GM23338 (cell line): ENCODE results near the gene NAMPT. TPM values are rescaled to one million over a fixed set of nuclear protein-coding genes. Genes with fewer than 3 reads are reported as not detected.

Source experiments
- ATAC-seq: fragments of 200-7000 bp; cut with Tn5 transposase; 3 replicates; pipeline ENCODE4 v1.9.1; 2020
- DNase-seq: peaks from one replicate; pipeline ENCODE4 v3.0.0-alpha.2; 2015; ENCODE audit warnings: low spot score
- H2AFZ ChIP-seq: fragments of 200-600 bp; sonication (generic); 2 replicates; pipeline ENCODE4 v1.8.0; 2016; ENCODE audit warnings: antibody characterized with exemption, mild to moderate bottlenecking, moderate library complexity
- H3F3A ChIP-seq: fragments of 200-600 bp; sonication (generic); replicated peaks from 2 replicates; pipeline ENCODE4 v1.8.0; 2017; ENCODE audit warnings: antibody characterized with exemption, mixed run types, low read depth
- H3K27ac ChIP-seq: fragments of 200-600 bp; sonication (generic); 2 replicates; pipeline ENCODE4 v1.6.1; 2016; ENCODE audit warnings: low read depth
- H3K27me3 ChIP-seq: fragments of 200-600 bp; sonication (generic); 2 replicates; pipeline ENCODE4 v1.8.0; 2016; ENCODE audit warnings: mild to moderate bottlenecking, mixed run types, moderate library complexity; ENCODE audit not compliant: insufficient read depth
- H3K36me3 ChIP-seq: fragments of 200-600 bp; sonication (generic); 2 replicates; pipeline ENCODE4 v1.8.0; 2016; ENCODE audit warnings: mild to moderate bottlenecking; ENCODE audit not compliant: insufficient read depth
- H3K4me1 ChIP-seq: fragments of 200-600 bp; sonication (generic); 2 replicates; pipeline ENCODE4 v1.8.0; 2016; ENCODE audit warnings: mild to moderate bottlenecking, moderate library complexity; ENCODE audit not compliant: insufficient read depth
- H3K4me2 ChIP-seq: fragments of 200-600 bp; sonication (generic); 2 replicates; pipeline ENCODE4 v1.7.1; 2017; ENCODE audit warnings: mixed run types
- H3K4me3 ChIP-seq: fragments of 200-600 bp; sonication (generic); 2 replicates; pipeline ENCODE4 v1.6.1; 2016; ENCODE audit warnings: mixed run types
- H3K79me2 ChIP-seq: fragments of 200-600 bp; sonication (generic); replicated peaks from 2 replicates; pipeline ENCODE4 v1.8.0; 2017; ENCODE audit warnings: mild to moderate bottlenecking; ENCODE audit not compliant: insufficient read depth
- H3K9me2 ChIP-seq: fragments of 200-600 bp; sonication (generic); 2 replicates; pipeline ENCODE4 v1.8.0; 2017; ENCODE audit not compliant: insufficient read depth
- H4K20me1 ChIP-seq: fragments of 200-600 bp; sonication (generic); replicated peaks from 2 replicates; pipeline ENCODE4 v1.8.0; 2017; ENCODE audit warnings: mild to moderate bottlenecking; ENCODE audit not compliant: insufficient read depth
- H3K27ac Mint-ChIP-seq: 2 replicates; pipeline ENCODE4 v1.8.0; 2020; ENCODE audit warnings: inconsistent platforms, mild to moderate bottlenecking, moderate library complexity, mixed read lengths
- H3K27me3 Mint-ChIP-seq: 3 replicates; pipeline ENCODE4 v1.8.0; 2022; ENCODE audit warnings: low read depth, mild to moderate bottlenecking, moderate library complexity, mixed read lengths, inconsistent platforms; ENCODE audit not compliant: insufficient read depth, poor library complexity
- H3K36me3 Mint-ChIP-seq: 3 replicates; pipeline ENCODE4 v1.8.0; 2021; ENCODE audit warnings: low read depth, mild to moderate bottlenecking, inconsistent platforms, moderate library complexity, mixed read lengths
- H3K4me1 Mint-ChIP-seq: 3 replicates; pipeline ENCODE4 v1.8.0; 2020; ENCODE audit warnings: mild to moderate bottlenecking, inconsistent platforms, mixed read lengths
- H3K4me3 Mint-ChIP-seq: 3 replicates; pipeline ENCODE4 v1.8.0; 2021; ENCODE audit warnings: moderate library complexity, mild to moderate bottlenecking, inconsistent platforms, mixed read lengths
- H3K9me3 Mint-ChIP-seq: 3 replicates; pipeline ENCODE4 v1.8.0; 2020; ENCODE audit warnings: moderate library complexity, mild to moderate bottlenecking, inconsistent platforms, mixed read lengths
- CREB1 ChIP-seq: fragments of 250-450 bp; sonication (Bioruptor Pico); IDR thresholded peaks from 2 replicates; pipeline ENCODE4 v1.5.0; 2020; ENCODE audit warnings: low read depth, mild to moderate bottlenecking, moderate library complexity
- ETS1 ChIP-seq: IDR thresholded peaks from 2 replicates; pipeline ENCODE4 v1.6.1; 2016; ENCODE audit warnings: antibody characterized with exemption
- EZH2 ChIP-seq: fragments of 200-600 bp; sonication (generic); IDR thresholded peaks from one replicate; pipeline ENCODE4 v1.8.0; 2017; ENCODE audit warnings: antibody characterized with exemption, mild to moderate bottlenecking, low read depth; ENCODE audit not compliant: unreplicated experiment
- EZH2phosphoT487 ChIP-seq: fragments of 200-600 bp; sonication (generic); IDR thresholded peaks from one replicate; pipeline ENCODE4 v1.8.1; 2018; ENCODE audit warnings: antibody characterized with exemption; ENCODE audit not compliant: unreplicated experiment
- JUNB ChIP-seq: IDR thresholded peaks from one replicate; pipeline ENCODE4 v1.6.1; 2016; ENCODE audit warnings: antibody characterized with exemption; ENCODE audit not compliant: unreplicated experiment
- NANOG ChIP-seq: IDR thresholded peaks from 2 replicates; pipeline ENCODE4 v1.6.1; 2016; ENCODE audit warnings: antibody characterized with exemption, borderline replicate concordance
- POLR2AphosphoS5 ChIP-seq: IDR thresholded peaks from 2 replicates; pipeline ENCODE4 v1.6.1; 2016; ENCODE audit warnings: antibody characterized with exemption, low read depth
- STAT1 ChIP-seq: IDR thresholded peaks from one replicate; pipeline ENCODE4 v1.6.1; 2016; ENCODE audit warnings: antibody characterized with exemption; ENCODE audit not compliant: unreplicated experiment
- ZNF114 ChIP-seq: fragments of 250-450 bp; sonication (Bioruptor Pico); IDR thresholded peaks from 2 replicates; pipeline ENCODE4 v1.5.0; 2020; ENCODE audit warnings: mild to moderate bottlenecking, moderate library complexity
- ZNF331 ChIP-seq: fragments of 250-450 bp; sonication (Bioruptor Pico); IDR thresholded peaks from 2 replicates; pipeline ENCODE4 v1.5.0; 2020; ENCODE audit warnings: low read depth, mild to moderate bottlenecking, moderate library complexity
- polyA plus RNA-seq: library from polyadenylated mRNA; unstranded; fragments of >200 nt; fragmentation: Nextera tagmentation; extraction: Ambion mirVana; gene quantifications from 2 replicates; pipeline ENCODE4 v1.2.1, GENCODE V29; 2016
- total RNA-seq: library from RNA; depleted of rRNA; stranded (reverse); fragments of >200 nt; shearing (Covaris generic); gene quantifications from 2 replicates; pipeline ENCODE4 v1.2.3, GENCODE V29; 2014
- TF ChIP-seq, protein P1 (sequence below), 2 experiments: fragments of 200-600 bp in 1 of 2; sonication (generic) in 1 of 2; conservative IDR thresholded peaks; 2 replicates each; pipeline versions ENCODE4 v1.5.1 to v1.6.1; 2016 to 2017; ENCODE audit warnings: antibody characterized with exemption in 2 of 2, low read depth in 2 of 2, mild to moderate bottlenecking in 2 of 2, moderate library complexity in 1 of 2
- TF ChIP-seq, protein P2 (sequence below): fragments of 250-450 bp; sonication (Bioruptor Pico); IDR thresholded peaks from 2 replicates; pipeline ENCODE4 v1.5.0; 2020; ENCODE audit warnings: mild to moderate bottlenecking, moderate library complexity
- TF ChIP-seq, protein P3 (sequence below): IDR thresholded peaks from one replicate; pipeline ENCODE4 v1.6.1; 2018; ENCODE audit warnings: antibody characterized with exemption; ENCODE audit not compliant: unreplicated experiment

NAMPT gene
- total and polyA plus RNA-seq, 2 experiments from 2014 or later: 37.9 to 73.9 TPM

DNA sequence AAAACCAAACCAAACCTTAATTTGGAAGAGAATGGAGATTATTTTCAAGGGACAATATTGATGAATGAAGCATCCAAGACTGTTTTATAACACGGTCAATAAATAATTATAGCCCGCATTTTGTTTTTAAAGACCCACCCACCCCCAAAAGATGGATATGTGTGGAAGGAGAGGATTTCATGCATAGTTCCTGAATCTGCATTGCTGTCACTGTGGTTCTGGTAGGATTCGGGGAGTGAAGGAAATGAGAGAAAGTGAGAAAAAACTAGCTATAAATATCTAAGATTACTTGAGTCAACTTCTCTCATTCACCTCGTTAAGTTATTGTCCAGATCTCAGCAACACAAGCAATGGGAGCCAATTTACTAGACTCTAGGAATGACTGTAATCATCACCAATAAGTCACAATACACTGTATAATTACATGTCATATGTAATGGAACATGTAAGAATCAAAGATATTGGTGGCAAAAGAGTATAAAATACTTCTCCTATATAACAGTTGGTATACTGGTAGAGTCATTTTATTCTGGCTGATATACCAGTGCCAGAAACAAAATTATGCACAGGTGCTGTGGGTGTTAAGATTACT lies 30.2 kb downstream of the NAMPT start:
- no peak overlapping the region for H3K27ac Mint-ChIP-seq
- H3K9me2 ChIP-seq: no peaks in the 10 kb centered on the region
- no peak overlapping the region for H3K4me3 ChIP-seq
- H3F3A ChIP-seq: no peaks in the 10 kb centered on the region
- H4K20me1 ChIP-seq: peaks cover 11% of the 10 kb centered on the region; the same call in 1 of the 2 replicates
- H2AFZ ChIP-seq: no peak overlapping the region
- DNase-seq (no peak), ATAC-seq (no peak)
- no peak overlapping the region for H3K4me2 ChIP-seq
- no peak overlapping the region for H3K4me3 Mint-ChIP-seq
- peaks cover 18% of the 10 kb centered on the region; the same call in 1 of the 2 replicates for H3K36me3 ChIP-seq
- no peaks in the 10 kb centered on the region for H3K4me1 ChIP-seq
- no peak overlapping the region for H3K27ac ChIP-seq
- H3K36me3 Mint-ChIP-seq: peaks cover 41% of the 10 kb centered on the region
- H3K4me1 Mint-ChIP-seq: no peaks in the 10 kb centered on the region
- H3K27me3 ChIP-seq: no peaks in the 10 kb centered on the region
- no peaks in the 10 kb centered on the region for H3K9me3 Mint-ChIP-seq
- H3K79me2 ChIP-seq: 0 out of 2 replicates have a peak, but pooled peaks cover 4% of the 10 kb centered on the region
- TF ChIP-seq, protein P1, sequence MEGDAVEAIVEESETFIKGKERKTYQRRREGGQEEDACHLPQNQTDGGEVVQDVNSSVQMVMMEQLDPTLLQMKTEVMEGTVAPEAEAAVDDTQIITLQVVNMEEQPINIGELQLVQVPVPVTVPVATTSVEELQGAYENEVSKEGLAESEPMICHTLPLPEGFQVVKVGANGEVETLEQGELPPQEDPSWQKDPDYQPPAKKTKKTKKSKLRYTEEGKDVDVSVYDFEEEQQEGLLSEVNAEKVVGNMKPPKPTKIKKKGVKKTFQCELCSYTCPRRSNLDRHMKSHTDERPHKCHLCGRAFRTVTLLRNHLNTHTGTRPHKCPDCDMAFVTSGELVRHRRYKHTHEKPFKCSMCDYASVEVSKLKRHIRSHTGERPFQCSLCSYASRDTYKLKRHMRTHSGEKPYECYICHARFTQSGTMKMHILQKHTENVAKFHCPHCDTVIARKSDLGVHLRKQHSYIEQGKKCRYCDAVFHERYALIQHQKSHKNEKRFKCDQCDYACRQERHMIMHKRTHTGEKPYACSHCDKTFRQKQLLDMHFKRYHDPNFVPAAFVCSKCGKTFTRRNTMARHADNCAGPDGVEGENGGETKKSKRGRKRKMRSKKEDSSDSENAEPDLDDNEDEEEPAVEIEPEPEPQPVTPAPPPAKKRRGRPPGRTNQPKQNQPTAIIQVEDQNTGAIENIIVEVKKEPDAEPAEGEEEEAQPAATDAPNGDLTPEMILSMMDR (conservative IDR thresholded peaks at IDR 0.05; ENCODE audit: low read depth in 2 of 2): no peak
- no peak for TF ChIP-seq ETS1
- TF ChIP-seq JUNB: no peak
- no peak for TF ChIP-seq STAT1
- TF ChIP-seq POLR2AphosphoS5: no peak
- TF ChIP-seq, protein P2, sequence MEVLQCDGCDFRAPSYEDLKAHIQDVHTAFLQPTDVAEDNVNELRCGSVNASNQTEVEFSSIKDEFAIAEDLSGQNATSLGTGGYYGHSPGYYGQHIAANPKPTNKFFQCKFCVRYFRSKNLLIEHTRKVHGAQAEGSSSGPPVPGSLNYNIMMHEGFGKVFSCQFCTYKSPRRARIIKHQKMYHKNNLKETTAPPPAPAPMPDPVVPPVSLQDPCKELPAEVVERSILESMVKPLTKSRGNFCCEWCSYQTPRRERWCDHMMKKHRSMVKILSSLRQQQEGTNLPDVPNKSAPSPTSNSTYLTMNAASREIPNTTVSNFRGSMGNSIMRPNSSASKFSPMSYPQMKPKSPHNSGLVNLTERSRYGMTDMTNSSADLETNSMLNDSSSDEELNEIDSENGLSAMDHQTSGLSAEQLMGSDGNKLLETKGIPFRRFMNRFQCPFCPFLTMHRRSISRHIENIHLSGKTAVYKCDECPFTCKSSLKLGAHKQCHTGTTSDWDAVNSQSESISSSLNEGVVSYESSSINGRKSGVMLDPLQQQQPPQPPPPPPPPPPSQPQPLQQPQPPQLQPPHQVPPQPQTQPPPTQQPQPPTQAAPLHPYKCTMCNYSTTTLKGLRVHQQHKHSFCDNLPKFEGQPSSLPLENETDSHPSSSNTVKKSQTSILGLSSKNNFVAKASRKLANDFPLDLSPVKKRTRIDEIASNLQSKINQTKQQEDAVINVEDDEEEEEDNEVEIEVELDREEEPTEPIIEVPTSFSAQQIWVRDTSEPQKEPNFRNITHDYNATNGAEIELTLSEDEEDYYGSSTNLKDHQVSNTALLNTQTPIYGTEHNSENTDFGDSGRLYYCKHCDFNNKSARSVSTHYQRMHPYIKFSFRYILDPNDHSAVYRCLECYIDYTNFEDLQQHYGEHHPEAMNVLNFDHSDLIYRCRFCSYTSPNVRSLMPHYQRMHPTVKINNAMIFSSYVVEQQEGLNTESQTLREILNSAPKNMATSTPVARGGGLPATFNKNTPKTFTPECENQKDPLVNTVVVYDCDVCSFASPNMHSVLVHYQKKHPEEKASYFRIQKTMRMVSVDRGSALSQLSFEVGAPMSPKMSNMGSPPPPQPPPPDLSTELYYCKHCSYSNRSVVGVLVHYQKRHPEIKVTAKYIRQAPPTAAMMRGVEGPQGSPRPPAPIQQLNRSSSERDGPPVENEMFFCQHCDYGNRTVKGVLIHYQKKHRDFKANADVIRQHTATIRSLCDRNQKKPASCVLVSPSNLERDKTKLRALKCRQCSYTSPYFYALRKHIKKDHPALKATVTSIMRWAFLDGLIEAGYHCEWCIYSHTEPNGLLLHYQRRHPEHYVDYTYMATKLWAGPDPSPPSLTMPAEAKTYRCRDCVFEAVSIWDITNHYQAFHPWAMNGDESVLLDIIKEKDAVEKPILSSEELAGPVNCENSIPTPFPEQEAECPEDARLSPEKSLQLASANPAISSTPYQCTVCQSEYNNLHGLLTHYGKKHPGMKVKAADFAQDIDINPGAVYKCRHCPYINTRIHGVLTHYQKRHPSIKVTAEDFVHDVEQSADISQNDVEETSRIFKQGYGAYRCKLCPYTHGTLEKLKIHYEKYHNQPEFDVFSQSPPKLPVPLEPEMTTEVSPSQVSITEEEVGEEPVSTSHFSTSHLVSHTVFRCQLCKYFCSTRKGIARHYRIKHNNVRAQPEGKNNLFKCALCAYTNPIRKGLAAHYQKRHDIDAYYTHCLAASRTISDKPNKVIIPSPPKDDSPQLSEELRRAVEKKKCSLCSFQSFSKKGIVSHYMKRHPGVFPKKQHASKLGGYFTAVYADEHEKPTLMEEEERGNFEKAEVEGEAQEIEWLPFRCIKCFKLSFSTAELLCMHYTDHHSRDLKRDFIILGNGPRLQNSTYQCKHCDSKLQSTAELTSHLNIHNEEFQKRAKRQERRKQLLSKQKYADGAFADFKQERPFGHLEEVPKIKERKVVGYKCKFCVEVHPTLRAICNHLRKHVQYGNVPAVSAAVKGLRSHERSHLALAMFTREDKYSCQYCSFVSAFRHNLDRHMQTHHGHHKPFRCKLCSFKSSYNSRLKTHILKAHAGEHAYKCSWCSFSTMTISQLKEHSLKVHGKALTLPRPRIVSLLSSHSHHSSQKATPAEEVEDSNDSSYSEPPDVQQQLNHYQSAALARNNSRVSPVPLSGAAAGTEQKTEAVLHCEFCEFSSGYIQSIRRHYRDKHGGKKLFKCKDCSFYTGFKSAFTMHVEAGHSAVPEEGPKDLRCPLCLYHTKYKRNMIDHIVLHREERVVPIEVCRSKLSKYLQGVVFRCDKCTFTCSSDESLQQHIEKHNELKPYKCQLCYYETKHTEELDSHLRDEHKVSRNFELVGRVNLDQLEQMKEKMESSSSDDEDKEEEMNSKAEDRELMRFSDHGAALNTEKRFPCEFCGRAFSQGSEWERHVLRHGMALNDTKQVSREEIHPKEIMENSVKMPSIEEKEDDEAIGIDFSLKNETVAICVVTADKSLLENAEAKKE (CRISPR knock-in tag): no peak
- no peak for TF ChIP-seq CREB1 (CRISPR knock-in tag)
- no peak for TF ChIP-seq EZH2
- no peak for TF ChIP-seq EZH2phosphoT487
- no peak for TF ChIP-seq ZNF331 (CRISPR knock-in tag)
- TF ChIP-seq, protein P3, sequence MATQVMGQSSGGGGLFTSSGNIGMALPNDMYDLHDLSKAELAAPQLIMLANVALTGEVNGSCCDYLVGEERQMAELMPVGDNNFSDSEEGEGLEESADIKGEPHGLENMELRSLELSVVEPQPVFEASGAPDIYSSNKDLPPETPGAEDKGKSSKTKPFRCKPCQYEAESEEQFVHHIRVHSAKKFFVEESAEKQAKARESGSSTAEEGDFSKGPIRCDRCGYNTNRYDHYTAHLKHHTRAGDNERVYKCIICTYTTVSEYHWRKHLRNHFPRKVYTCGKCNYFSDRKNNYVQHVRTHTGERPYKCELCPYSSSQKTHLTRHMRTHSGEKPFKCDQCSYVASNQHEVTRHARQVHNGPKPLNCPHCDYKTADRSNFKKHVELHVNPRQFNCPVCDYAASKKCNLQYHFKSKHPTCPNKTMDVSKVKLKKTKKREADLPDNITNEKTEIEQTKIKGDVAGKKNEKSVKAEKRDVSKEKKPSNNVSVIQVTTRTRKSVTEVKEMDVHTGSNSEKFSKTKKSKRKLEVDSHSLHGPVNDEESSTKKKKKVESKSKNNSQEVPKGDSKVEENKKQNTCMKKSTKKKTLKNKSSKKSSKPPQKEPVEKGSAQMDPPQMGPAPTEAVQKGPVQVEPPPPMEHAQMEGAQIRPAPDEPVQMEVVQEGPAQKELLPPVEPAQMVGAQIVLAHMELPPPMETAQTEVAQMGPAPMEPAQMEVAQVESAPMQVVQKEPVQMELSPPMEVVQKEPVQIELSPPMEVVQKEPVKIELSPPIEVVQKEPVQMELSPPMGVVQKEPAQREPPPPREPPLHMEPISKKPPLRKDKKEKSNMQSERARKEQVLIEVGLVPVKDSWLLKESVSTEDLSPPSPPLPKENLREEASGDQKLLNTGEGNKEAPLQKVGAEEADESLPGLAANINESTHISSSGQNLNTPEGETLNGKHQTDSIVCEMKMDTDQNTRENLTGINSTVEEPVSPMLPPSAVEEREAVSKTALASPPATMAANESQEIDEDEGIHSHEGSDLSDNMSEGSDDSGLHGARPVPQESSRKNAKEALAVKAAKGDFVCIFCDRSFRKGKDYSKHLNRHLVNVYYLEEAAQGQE: no peak
- no peak for TF ChIP-seq ZNF114 (CRISPR knock-in tag)
- TF ChIP-seq NANOG: no peak
- no peaks in the 10 kb centered on the region for H3K27me3 Mint-ChIP-seq
